Spinal cord (tissue), 10 donors: ENCODE measurements around the gene FOXN3. TPM values are rescaled to one million over a fixed set of nuclear protein-coding genes. Genes with fewer than 3 reads are reported as not detected.

ENCODE experiments used
- DNase-seq, 6 donors: peaks; one replicate each; pipeline versions ENCODE4 v3.0.0 to v3.0.0-alpha.2; 2013 to 2015; ENCODE audit warnings: low spot score in 6 of 6, low read depth in 4 of 6
- H3K27ac ChIP-seq: one replicate; pipeline ENCODE4 v1.5.1; 2013; ENCODE audit warnings: low read depth, low read length, control low read depth
- H3K27me3 ChIP-seq: one replicate; pipeline ENCODE4 v1.6.1; 2013; ENCODE audit warnings: low read length; ENCODE audit not compliant: control insufficient read depth, insufficient read depth
- H3K36me3 ChIP-seq: one replicate; pipeline ENCODE4 v1.6.1; 2013; ENCODE audit warnings: low read length; ENCODE audit not compliant: control insufficient read depth, insufficient read depth
- H3K4me1 ChIP-seq: one replicate; pipeline ENCODE4 v1.6.1; 2013; ENCODE audit warnings: low read length; ENCODE audit not compliant: control insufficient read depth, insufficient read depth
- H3K4me3 ChIP-seq: one replicate; pipeline ENCODE4 v1.5.1; 2013; ENCODE audit warnings: low read depth, low read length, control low read depth
- H3K9me3 ChIP-seq: one replicate; pipeline ENCODE4 v1.6.1; 2013; ENCODE audit warnings: low read length; ENCODE audit not compliant: control insufficient read depth, insufficient read depth
- WGBS: methylation state at CpG from one replicate; pipeline ENCODE4 v1.1.5; 2013; ENCODE audit warnings: missing lambda C conversion rate; ENCODE audit not compliant: insufficient coverage; 5-methylcytosine and 5-hydroxymethylcytosine counted together
- polyA plus RNA-seq, 2 donors: library from polyadenylated mRNA; unstranded; fragments of 120-200 nt; gene quantifications; one replicate each; pipeline ENCODE4 v1.2.1, GENCODE V29; 2013; ENCODE audit not compliant: insufficient read length in 2 of 2
- total RNA-seq, 2 donors: library from RNA; depleted of rRNA in 1 of 2; stranded (reverse); fragments of 120-200 nt in 1 of 2; fragments of >200 nt in 1 of 2; gene quantifications; one replicate each; pipeline versions ENCODE4 v1.2.3 to v1.2.4, GENCODE V29; 2013 to 2014
- donor health status: healthy.

Gene FOXN3
- total and polyA plus RNA-seq, 4 donors = 37.8 to 56.8 (median 46.8) TPM

GRCh38 chr14:89336338-89336737 lies 80.7 kb downstream of the FOXN3 start:
- 71% methylated on average over 3 of the region's 3 CpGs for WGBS
- no peak for DNase-seq
- peaks cover 19% of the 10 kb centered on the region for H3K4me1 ChIP-seq
- H3K27me3 ChIP-seq = no peaks in the 10 kb centered on the region
- peaks cover 3% of the 10 kb centered on the region for H3K36me3 ChIP-seq
- H3K4me3 ChIP-seq = no peak overlapping the region
- H3K9me3 ChIP-seq = no peaks in the 10 kb centered on the region
- H3K27ac ChIP-seq = no peak overlapping the region

- Histone ChIP-seq H3K36me3 (no peaks in the 10 kb centered on the region), H3K27ac (no peak overlapping the region), H3K27me3 (no peaks in the 10 kb centered on the region), H3K9me3 (no peaks in the 10 kb centered on the region), H3K4me1 (peaks cover 11% of the 10 kb centered on the region), H3K4me3 (no peak overlapping the region)
- DNase-seq = no peak
- no CpG with 5 or more reads among the region's 3 CpGs for WGBS
Observed at GRCh38 chr14:89332031-89332430, 85.0 kb downstream of the FOXN3 start.

GRCh38 chr14:89331398-89331797 lies 85.6 kb downstream of the FOXN3 start:
- H3K36me3 ChIP-seq = no peaks in the 10 kb centered on the region
- H3K27me3 ChIP-seq = no peaks in the 10 kb centered on the region
- no CpG with 5 or more reads among the region's 5 CpGs for WGBS
- H3K9me3 ChIP-seq = no peaks in the 10 kb centered on the region
- peaks cover 9% of the 10 kb centered on the region for H3K4me1 ChIP-seq
- no peak overlapping the region for H3K27ac ChIP-seq
- H3K4me3 ChIP-seq = no peak overlapping the region
- DNase-seq = no peak

- Histone ChIP-seq H3K36me3 (no peaks in the 10 kb centered on the region), H3K4me3 (no peak overlapping the region), H3K4me1 (peaks cover 9% of the 10 kb centered on the region), H3K27ac (peak overlapping the region; percentile 10), H3K9me3 (no peaks in the 10 kb centered on the region), H3K27me3 (no peaks in the 10 kb centered on the region)
- 57% methylated on average over 6 of the region's 11 CpGs for WGBS
- DNase-seq = no peak
Observed at GRCh38 chr14:89330236-89331002, 86.6 kb downstream of the FOXN3 start.

GRCh38 chr14:89327771-89328212 lies 89.2 kb downstream of the FOXN3 start:
- 79% methylated on average over 3 of the region's 5 CpGs for WGBS
- Histone ChIP-seq H3K27ac (no peak overlapping the region), H3K9me3 (no peaks in the 10 kb centered on the region)

GRCh38 chr14:89325959-89326358 lies 91.1 kb downstream of the FOXN3 start:
- Histone ChIP-seq H3K36me3 (no peaks in the 10 kb centered on the region), H3K9me3 (no peaks in the 10 kb centered on the region), H3K27me3 (no peaks in the 10 kb centered on the region), H3K4me3 (no peak overlapping the region), H3K4me1 (peaks cover 13% of the 10 kb centered on the region), H3K27ac (no peak overlapping the region)
- no peak for DNase-seq
- 100% methylated on average over 2 of the region's 4 CpGs for WGBS

More at GRCh38 chr14:89327771-89328212, 89.2 kb downstream of the FOXN3 start:
- Histone ChIP-seq H3K4me1 (peaks cover 9% of the 10 kb centered on the region), H3K4me3 (no peak overlapping the region), H3K27me3 (no peaks in the 10 kb centered on the region), H3K36me3 (no peaks in the 10 kb centered on the region)
- no peak for DNase-seq

GRCh38 chr14:89325299-89325883 lies 91.6 kb downstream of the FOXN3 start:
- Histone ChIP-seq H3K36me3 (no peaks in the 10 kb centered on the region), H3K9me3 (no peaks in the 10 kb centered on the region), H3K27me3 (no peaks in the 10 kb centered on the region), H3K4me3 (no peak overlapping the region), H3K4me1 (peaks cover 14% of the 10 kb centered on the region), H3K27ac (no peak overlapping the region)
- no CpG with 5 or more reads among the region's 2 CpGs for WGBS
- no peak for DNase-seq

- H3K4me3 ChIP-seq = no peak overlapping the region
- no peak overlapping the region for H3K27ac ChIP-seq
- H3K36me3 ChIP-seq = no peaks in the 10 kb centered on the region
- H3K9me3 ChIP-seq = no peaks in the 10 kb centered on the region
- DNase-seq = no peak
- 97% methylated on average over 4 of the region's 9 CpGs for WGBS
- H3K27me3 ChIP-seq = no peaks in the 10 kb centered on the region
- H3K4me1 ChIP-seq = peaks cover 8% of the 10 kb centered on the region
Observed at GRCh38 chr14:89324501-89325298, 92.3 kb downstream of the FOXN3 start.

- no peak for DNase-seq
- Histone ChIP-seq H3K4me3 (no peak overlapping the region), H3K4me1 (peaks cover 17% of the 10 kb centered on the region), H3K27ac (no peak overlapping the region), H3K36me3 (no peaks in the 10 kb centered on the region), H3K27me3 (no peaks in the 10 kb centered on the region), H3K9me3 (no peaks in the 10 kb centered on the region)
- 66% methylated on average over 6 of the region's 6 CpGs for WGBS
Observed at GRCh38 chr14:89320381-89321000, 96.5 kb downstream of the FOXN3 start.
